Gastroesophageal sphincter (tissue), 3 donors: ENCODE measurements around the gene PLA2G4D.

Experiments
- CTCF ChIP-seq, 4 experiments: fragments of 200-600 bp in 2 of 4; fragments of 450-650 bp in 2 of 4; sonication (generic) in 1 of 4; IDR thresholded peaks; one replicate each; pipeline ENCODE4 v1.5.1; 2017 to 2019; ENCODE audit warnings: antibody characterized with exemption in 4 of 4, mild to moderate bottlenecking in 2 of 4, moderate library complexity in 2 of 4
- EP300 ChIP-seq: sonication (generic); formaldehyde crosslinking; IDR thresholded peaks from one replicate; pipeline ENCODE4 v1.6.1; 2017; ENCODE audit warnings: antibody characterized with exemption, mild to moderate bottlenecking
- POLR2A ChIP-seq, 2 donors: fragments of 450-650 bp; IDR thresholded peaks; one replicate each; pipeline ENCODE4 v1.6.1; 2017; ENCODE audit warnings: antibody characterized with exemption in 2 of 2, mild to moderate bottlenecking in 2 of 2, moderate library complexity in 1 of 2
- POLR2AphosphoS5 ChIP-seq: sonication (generic); formaldehyde crosslinking; IDR thresholded peaks from one replicate; pipeline ENCODE4 v1.6.1; 2017; ENCODE audit warnings: antibody characterized with exemption

- TF ChIP-seq CTCF (IDR thresholded peaks at IDR 0.05), result no peak
- no peak for TF ChIP-seq POLR2AphosphoS5
- no peak for TF ChIP-seq POLR2A (IDR thresholded peaks at IDR 0.05)
- TF ChIP-seq EP300, result no peak
These were observed 47.8 kb downstream of the PLA2G4D start for GRCh38 chr15:42046597-42046996.
